GM23248 (cell line): Measurements from ENCODE around the gene PLAC8. TPM values are rescaled to one million over a fixed set of nuclear protein-coding genes. Genes with fewer than 3 reads are reported as not detected.
"Not testable (repeated sequence)": the region's sequence is repeated elsewhere in the genome, so short reads cannot be mapped to it uniquely, and the experiment has no call there.

Experiments used
- DNase-seq: peaks from one replicate; pipeline ENCODE4 v3.0.0-alpha.2; 2015
- H2AFZ ChIP-seq: fragments of 200-600 bp; sonication (generic); 2 replicates; pipeline ENCODE4 v1.6.1; 2016; ENCODE audit warnings: antibody characterized with exemption
- H3F3A ChIP-seq: fragments of 200-600 bp; sonication (generic); 2 replicates; pipeline ENCODE4 v1.6.1; 2016; ENCODE audit warnings: mild to moderate bottlenecking, antibody characterized with exemption, mixed run types; ENCODE audit not compliant: insufficient read depth
- H3K27ac ChIP-seq: fragments of 200-600 bp; sonication (generic); 2 replicates; pipeline ENCODE4 v1.5.1; 2016; ENCODE audit warnings: mild to moderate bottlenecking
- H3K27me3 ChIP-seq: fragments of 200-600 bp; sonication (generic); replicated peaks from 2 replicates; pipeline ENCODE4 v1.6.1; 2016; ENCODE audit warnings: mild to moderate bottlenecking; ENCODE audit not compliant: insufficient read depth
- H3K36me3 ChIP-seq: fragments of 200-600 bp; sonication (generic); 2 replicates; pipeline ENCODE4 v1.6.1; 2016; ENCODE audit warnings: low read depth, mild to moderate bottlenecking
- H3K4me1 ChIP-seq: fragments of 200-600 bp; sonication (generic); 2 replicates; pipeline ENCODE4 v1.6.1; 2016; ENCODE audit warnings: mild to moderate bottlenecking; ENCODE audit not compliant: insufficient read depth
- H3K4me2 ChIP-seq: fragments of 200-600 bp; sonication (generic); one replicate; pipeline ENCODE4 v1.6.1; 2016; ENCODE audit warnings: mild to moderate bottlenecking; ENCODE audit not compliant: unreplicated experiment
- H3K4me3 ChIP-seq: fragments of 200-600 bp; sonication (generic); 2 replicates; pipeline ENCODE4 v1.5.1; 2016; ENCODE audit warnings: mild to moderate bottlenecking
- H3K79me2 ChIP-seq: fragments of 200-600 bp; sonication (generic); 2 replicates; pipeline ENCODE4 v1.6.1; 2016; ENCODE audit warnings: mild to moderate bottlenecking; ENCODE audit not compliant: insufficient read depth
- H3K9ac ChIP-seq: fragments of 200-600 bp; sonication (generic); 2 replicates; pipeline ENCODE4 v1.6.1; 2016; ENCODE audit warnings: mild to moderate bottlenecking
- H3K9me2 ChIP-seq: fragments of 200-600 bp; sonication (generic); 2 replicates; pipeline ENCODE4 v1.6.1; 2016; ENCODE audit warnings: mixed run types, mild to moderate bottlenecking, moderate library complexity; ENCODE audit not compliant: insufficient read depth
- H3K9me3 ChIP-seq: fragments of 200-600 bp; sonication (generic); one replicate; pipeline ENCODE4 v1.6.1; 2017; ENCODE audit warnings: low read depth
- H4K20me1 ChIP-seq: fragments of 200-600 bp; sonication (generic); 2 replicates; pipeline ENCODE4 v1.6.0; 2016; ENCODE audit not compliant: insufficient read depth
- EZH2 ChIP-seq: fragments of 200-600 bp; sonication (generic); IDR thresholded peaks from 2 replicates; pipeline ENCODE4 v1.6.1; 2018; ENCODE audit warnings: antibody characterized with exemption, mild to moderate bottlenecking; ENCODE audit not compliant: insufficient read depth, poor library complexity, severe bottlenecking
- EZH2phosphoT487 ChIP-seq: fragments of 200-600 bp; sonication (generic); IDR thresholded peaks from 2 replicates; pipeline ENCODE4 v1.6.1; 2018; ENCODE audit warnings: antibody characterized with exemption, moderate library complexity, mild to moderate bottlenecking, low read depth; ENCODE audit not compliant: insufficient read depth
- WGBS, 2 experiments: methylation state at CpG; one replicate each; pipeline ENCODE4 v1.1.6; 2015 to 2017; ENCODE audit warnings: low lambda C conversion rate in 2 of 2, low coverage in 1 of 2; ENCODE audit errors: missing lambda C conversion rate in 2 of 2; 5-methylcytosine and 5-hydroxymethylcytosine counted together
- in situ Hi-C: fragments of 300-500 bp; cut with MboI; formaldehyde crosslinking; loops from 2 replicates; pipeline ENCODE4 v1.15.0; 2020
- polyA plus RNA-seq: library from polyadenylated mRNA; unstranded; fragments of >200 nt; fragmentation: Nextera tagmentation; extraction: Ambion mirVana; gene quantifications from 2 replicates; pipeline ENCODE4 v1.2.1, GENCODE V29; 2016
- total RNA-seq: library from RNA; depleted of rRNA; stranded (reverse); fragments of >200 nt; shearing (Covaris generic); gene quantifications from 2 replicates; pipeline ENCODE4 v1.2.3, GENCODE V29; 2014

The PLAC8 gene
- total and polyA plus RNA-seq, 2 experiments from 2014 or later, result 0.40 TPM; not detected in 1

- Histone ChIP-seq H3K4me2 (no peak overlapping the region), H3K9me2 (no peaks in the 10 kb centered on the region), H3K4me3 (no peak overlapping the region), H2AFZ (peak overlapping the region; percentile 22; the same call in 1 of the 2 replicates), H4K20me1 (no peaks in the 10 kb centered on the region), H3F3A (peaks cover 5% of the 10 kb centered on the region; the same call in 1 of the 2 replicates), H3K4me1 (peaks cover 18% of the 10 kb centered on the region), H3K27ac (no peak overlapping the region), H3K9ac (no peak overlapping the region), H3K36me3 (no peaks in the 10 kb centered on the region), H3K27me3 (no peaks in the 10 kb centered on the region), H3K9me3 (no peaks in the 10 kb centered on the region), H3K79me2 (no peaks in the 10 kb centered on the region)
- 86 to 90% methylated on average over 2 of the region's 2 CpGs for WGBS, 2 experiments
- DNase-seq, result no peak
- no peak for TF ChIP-seq EZH2
- no peak for TF ChIP-seq EZH2phosphoT487
- in situ Hi-C loops, result no loop called here
Measured at GRCh38 chr4:83112231-83112630, 2.3 kb downstream of the PLAC8 start.

- H3F3A ChIP-seq, H3K79me2 ChIP-seq, H4K20me1 ChIP-seq, H3K9me2 ChIP-seq, H2AFZ ChIP-seq, H3K27me3 ChIP-seq, H3K4me3 ChIP-seq, H3K9ac ChIP-seq, H3K36me3 ChIP-seq, H3K9me3 ChIP-seq, H3K27ac ChIP-seq, in situ Hi-C loops, H3K4me2 ChIP-seq, DNase-seq: not testable (repeated sequence)
- 95 to 100% methylated on average over 6 to 7 of the region's 7 CpGs for WGBS, 2 experiments
- H3K4me1 ChIP-seq, result peaks cover 18% of the 10 kb centered on the region
Measured at GRCh38 chr4:83111751-83112141, 2.8 kb downstream of the PLAC8 start.

DNA sequence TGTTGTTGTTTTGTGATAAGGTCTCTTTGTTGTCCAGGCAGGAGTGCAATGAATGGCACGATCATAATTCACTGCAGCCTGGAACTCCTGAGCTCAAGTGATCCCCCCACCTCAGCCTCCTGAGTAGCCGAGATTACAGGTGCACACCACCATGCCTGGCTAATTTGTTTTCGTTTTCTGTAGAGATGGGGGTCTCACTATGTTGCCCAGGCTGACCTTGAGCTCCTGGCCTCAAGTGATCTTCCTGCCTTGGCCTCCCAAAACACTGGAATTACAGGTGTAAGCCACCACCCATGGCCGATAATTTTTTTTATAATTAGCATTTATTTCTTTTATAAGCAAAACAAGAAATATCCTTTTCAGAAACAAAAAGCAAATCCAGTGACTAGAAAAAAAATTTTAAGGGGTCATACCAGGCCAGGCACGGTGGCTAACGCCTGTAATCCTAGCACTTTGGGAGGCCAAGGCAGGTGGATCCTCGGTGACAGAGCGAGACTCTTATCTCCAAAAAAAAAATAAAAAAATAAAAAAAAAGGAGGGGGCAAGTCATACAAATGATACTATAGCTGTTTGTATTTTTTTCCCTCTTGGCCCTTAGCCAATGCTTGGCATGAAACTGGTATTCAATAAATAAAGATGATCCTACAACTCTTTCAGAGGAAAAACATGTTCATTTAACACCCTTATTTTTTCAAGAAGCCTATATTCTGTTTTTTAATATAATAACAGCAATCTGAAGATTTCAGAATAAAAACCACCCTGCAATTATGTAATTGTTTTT, 3.4 kb downstream of the PLAC8 start:
- 81 to 82% methylated on average over 8 of the region's 8 CpGs for WGBS, 2 experiments
- H2AFZ ChIP-seq, result peak overlapping the region; percentile 90
- DNase-seq, result no peak
- no peaks in the 10 kb centered on the region for H3K27me3 ChIP-seq
- no peaks in the 10 kb centered on the region for H3K9me2 ChIP-seq
- H3K4me1 ChIP-seq, result peaks cover 18% of the 10 kb centered on the region
- no peaks in the 10 kb centered on the region for H4K20me1 ChIP-seq
- no peaks in the 10 kb centered on the region for H3K36me3 ChIP-seq
- peaks cover 5% of the 10 kb centered on the region; the same call in 1 of the 2 replicates for H3F3A ChIP-seq
- no peak for TF ChIP-seq EZH2
- TF ChIP-seq EZH2phosphoT487, result no peak
- H3K79me2 ChIP-seq, result no peaks in the 10 kb centered on the region
- H3K9ac ChIP-seq, result no peak overlapping the region
- in situ Hi-C loops, result no loop called here
- no peak overlapping the region for H3K4me3 ChIP-seq
- H3K27ac ChIP-seq, result no peak overlapping the region
- H3K9me3 ChIP-seq, result no peaks in the 10 kb centered on the region
- H3K4me2 ChIP-seq, result no peak overlapping the region

DNA sequence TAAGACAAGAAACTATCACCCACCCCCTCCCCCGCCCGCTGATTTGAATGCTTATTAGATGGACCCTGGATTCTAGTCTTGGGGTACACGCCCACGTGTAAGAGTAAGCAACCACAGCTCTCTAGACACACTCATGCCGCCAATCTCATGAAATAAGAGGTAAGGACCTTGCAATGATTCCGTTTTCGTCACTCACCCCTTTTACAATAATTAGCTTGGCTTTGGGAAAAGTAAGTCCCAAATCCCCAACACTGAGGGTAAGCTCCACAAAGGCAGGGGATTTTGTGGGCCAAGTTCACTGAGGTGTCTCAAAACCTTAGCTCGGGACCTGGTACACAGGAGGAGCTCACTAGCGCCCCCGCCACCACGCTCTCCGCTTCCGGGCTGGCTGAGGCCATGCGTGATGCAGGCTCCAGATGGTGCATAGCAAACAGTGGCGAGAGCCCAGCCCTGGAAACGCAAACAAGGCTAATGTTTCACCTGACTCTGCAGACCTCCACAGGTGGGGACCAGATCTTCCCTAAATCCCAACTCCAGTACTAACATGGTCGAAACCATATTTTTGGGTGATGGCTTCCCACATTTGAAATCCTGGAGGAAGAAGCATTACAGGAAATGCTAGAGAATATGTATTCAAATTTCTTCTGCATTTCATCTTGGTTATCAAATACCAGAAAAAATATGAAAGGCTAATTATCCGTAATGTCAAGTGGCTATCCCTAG, 4.1 kb downstream of the PLAC8 start:
- peak overlapping the region; percentile 87 for H3K4me2 ChIP-seq
- H3K9me2 ChIP-seq, result no peaks in the 10 kb centered on the region
- peaks cover 14% of the 10 kb centered on the region for H3K4me1 ChIP-seq
- no peaks in the 10 kb centered on the region for H3K9me3 ChIP-seq
- H3K27me3 ChIP-seq, result no peaks in the 10 kb centered on the region
- H3K4me3 ChIP-seq, result peak overlapping the region; percentile 72
- peak overlapping the region; percentile 65 for H3K9ac ChIP-seq
- H4K20me1 ChIP-seq, result no peaks in the 10 kb centered on the region
- no peak for TF ChIP-seq EZH2
- no peak for TF ChIP-seq EZH2phosphoT487
- peak overlapping the region; percentile 33 for H3K27ac ChIP-seq
- H3K36me3 ChIP-seq, result no peaks in the 10 kb centered on the region
- no peaks in the 10 kb centered on the region for H3K79me2 ChIP-seq
- 1% methylated on average over 18 of the region's 18 CpGs for WGBS, 2 experiments
- H2AFZ ChIP-seq, result peak overlapping the region; percentile 90
- peaks cover 2% of the 10 kb centered on the region; the same call in 1 of the 2 replicates for H3F3A ChIP-seq
- DNase-seq, result peak; percentile 89
- in situ Hi-C loops, result no loop called here
